K562 (cell line): Measurements from ENCODE around the gene PNPLA7. TPM values are rescaled to one million over a fixed set of nuclear protein-coding genes. Genes with fewer than 3 reads are reported as not detected.

Experiments
- CREBBP ChIP-seq: IDR thresholded peaks from one replicate; pipeline ENCODE4 v1.6.1; 2012; ENCODE audit warnings: low read depth, mild to moderate bottlenecking, control low read depth, inconsistent platforms, low read length
- E4F1 ChIP-seq: fragments of 250-450 bp; sonication (Bioruptor Pico); IDR thresholded peaks from 2 replicates; pipeline ENCODE4 v1.5.0; 2021; ENCODE audit warnings: mild to moderate bottlenecking, borderline replicate concordance
- ETV6 ChIP-seq, 3 experiments: fragments of 150-350 bp in 1 of 3; sonication (generic) in 1 of 3; formaldehyde crosslinking in 1 of 3; IDR thresholded peaks; 2 replicates each; pipeline versions ENCODE4 v1.6.1 to v1.8.0; 2014 to 2022; ENCODE audit warnings: borderline replicate concordance in 2 of 3, low read depth in 2 of 3, antibody characterized with exemption in 1 of 3, low read length in 1 of 3, mild to moderate bottlenecking in 1 of 3, missing genetic modification reagents in 1 of 3
- EWSR1 ChIP-seq: fragments of 450-650 bp; IDR thresholded peaks from 2 replicates; pipeline ENCODE4 v1.6.1; 2018; ENCODE audit warnings: borderline replicate concordance, mild to moderate bottlenecking, low read depth, moderate library complexity; ENCODE audit not compliant: partially characterized antibody
- GABPA ChIP-seq: fragments of 200-800 bp; sonication (Bioruptor generic); conservative IDR thresholded peaks from 2 replicates; pipeline ENCODE4 v1.6.1; 2016; ENCODE audit warnings: low read depth, missing genetic modification characterization, missing compliant biosample characterization
- MECOM ChIP-seq: fragments of 250-450 bp; sonication (Bioruptor Pico); IDR thresholded peaks from 2 replicates; pipeline ENCODE4 v1.8.0; 2022; ENCODE audit warnings: inconsistent platforms
- MYNN ChIP-seq, 2 experiments: sonication (generic); formaldehyde crosslinking in 1 of 2; IDR thresholded peaks; 2 replicates each; pipeline versions ENCODE4 v1.5.0 to v1.6.1; 2016 to 2020; ENCODE audit warnings: antibody characterized with exemption in 1 of 2, missing genetic modification reagents in 1 of 2
- NCOA2 ChIP-seq, 2 experiments: fragments of 450-650 bp; IDR thresholded peaks; 2 replicates each; pipeline ENCODE4 v1.6.1; 2018; ENCODE audit warnings: mild to moderate bottlenecking in 2 of 2, moderate library complexity in 1 of 2; ENCODE audit not compliant: partially characterized antibody in 2 of 2
- NFATC3 ChIP-seq: fragments of 450-650 bp; IDR thresholded peaks from 2 replicates; pipeline ENCODE4 v1.6.1; 2017; ENCODE audit warnings: mild to moderate bottlenecking
- POLR3A ChIP-seq: IDR thresholded peaks from 2 replicates; pipeline ENCODE4 v1.6.1; 2011; ENCODE audit warnings: borderline replicate concordance, mild to moderate bottlenecking, moderate library complexity; ENCODE audit not compliant: insufficient read length, insufficient read depth; ENCODE audit errors: extremely low read depth
- RBBP5 ChIP-seq: fragments of 200-600 bp; sonication (generic); IDR thresholded peaks from 2 replicates; pipeline ENCODE4 v1.6.1; 2012; ENCODE audit warnings: borderline replicate concordance, mild to moderate bottlenecking, low read length, control low read depth, inconsistent platforms; ENCODE audit not compliant: insufficient read depth, poor library complexity, severe bottlenecking
- RUNX1 ChIP-seq: sonication (generic); IDR thresholded peaks from 2 replicates; pipeline ENCODE4 v1.6.1; 2016; ENCODE audit warnings: antibody characterized with exemption, low read depth
- SIX5 ChIP-seq, 2 experiments: IDR thresholded peaks; 2 replicates each; pipeline ENCODE4 v1.6.1; 2011; ENCODE audit warnings: low read length in 2 of 2, borderline replicate concordance in 1 of 2, low read depth in 1 of 2, mild to moderate bottlenecking in 1 of 2, moderate library complexity in 1 of 2; ENCODE audit not compliant: insufficient read depth in 1 of 2
- SMC3 ChIP-seq: conservative IDR thresholded peaks from 2 replicates; pipeline ENCODE4 v1.6.1; 2011; ENCODE audit warnings: low read depth, low read length, improper control_type of control experiment; ENCODE audit not compliant: insufficient read depth
- SOX6 ChIP-seq: fragments of 450-650 bp; IDR thresholded peaks from 2 replicates; pipeline ENCODE4 v1.6.1; 2014; ENCODE audit warnings: mild to moderate bottlenecking
- TCF7L2 ChIP-seq: fragments of 150-350 bp; IDR thresholded peaks from 2 replicates; pipeline ENCODE4 v1.6.1; 2016; ENCODE audit warnings: low read depth, mild to moderate bottlenecking, low read length, moderate library complexity
- THRAP3 ChIP-seq: fragments of 450-650 bp; IDR thresholded peaks from 2 replicates; pipeline ENCODE4 v1.6.1; 2016; ENCODE audit warnings: mild to moderate bottlenecking, inconsistent platforms, borderline replicate concordance
- USF2 ChIP-seq: sonication (generic); formaldehyde crosslinking; IDR thresholded peaks from 2 replicates; pipeline ENCODE4 v1.5.0; 2020; ENCODE audit warnings: missing genetic modification reagents
- ZC3H11A ChIP-seq: IDR thresholded peaks from 2 replicates; pipeline ENCODE4 v1.6.1; 2012; ENCODE audit warnings: low read depth, low read length, improper control_type of control experiment
- ZNF324 ChIP-seq: fragments of 250-450 bp; sonication (Bioruptor Pico); IDR thresholded peaks from 2 replicates; pipeline ENCODE4 v1.4.0; 2020; ENCODE audit warnings: mild to moderate bottlenecking
- polyA plus RNA-seq, 8 experiments: library from polyadenylated mRNA; depleted of rRNA in 4 of 8; stranded (reverse) in 5 of 8; unstranded in 3 of 8; fragments of >200 nt; fragmentation: Nextera tagmentation in 2 of 8; fragmentation: Illumina TruSeq in 1 of 8; extraction: Ambion mirVana in 2 of 8; extraction: Trizol in 1 of 8; gene quantifications; 2 replicates each; pipeline versions ENCODE4 v1.2.1 to v1.2.3, GENCODE V29; 2011 to 2014; ENCODE audit warnings: inconsistent platforms in 1 of 8, missing spikeins in 1 of 8
- total RNA-seq, 7 experiments: library from RNA; depleted of rRNA in 6 of 7; stranded (reverse); fragments of >200 nt in 6 of 7; fragmentation: Illumina TruSeq in 2 of 7; extraction: Trizol in 2 of 7; gene quantifications; 2 replicates each; pipeline versions ENCODE4 v1.2.1 to v1.2.3, GENCODE V29; 2011 to 2021; ENCODE audit warnings: low replicate concordance in 1 of 7
- TF ChIP-seq, protein P1 (sequence below): fragments of 250-450 bp; sonication (Bioruptor Pico); IDR thresholded peaks from 2 replicates; pipeline ENCODE4 v1.5.0; 2020; ENCODE audit warnings: mild to moderate bottlenecking, borderline replicate concordance

The PNPLA7 gene
- total and polyA plus RNA-seq, 9 of the 15 experiments (the other 6 are each of a cell fraction or from before 2014, with no cell fraction given): 0.01 to 0.85 (median 0.19) TPM; not detected in 1

GRCh38 chr9:137590469-137591383 lies 40.5 kb upstream of the PNPLA7 start, which contains the start of gene ZMYND19 (continued):
- TF ChIP-seq ZC3H11A: no peak
- TF ChIP-seq NCOA2 (IDR thresholded peaks at IDR 0.05; ENCODE audit: partially characterized antibody in 2 of 2): no peak
- no peak for TF ChIP-seq E4F1
- no peak for TF ChIP-seq CREBBP
- TF ChIP-seq EWSR1: no peak
- no peak for TF ChIP-seq MYNN (IDR thresholded peaks at IDR 0.05)
- no peak for TF ChIP-seq MYNN (CRISPR knock-in tag; IDR thresholded peaks at IDR 0.05)
- TF ChIP-seq GABPA (tag): no peak
- no peak for TF ChIP-seq THRAP3
- no peak for TF ChIP-seq SOX6
- no peak for TF ChIP-seq RBBP5
- TF ChIP-seq MECOM (CRISPR knock-in tag): no peak
- no peak for TF ChIP-seq SMC3
- no peak for TF ChIP-seq POLR3A
- TF ChIP-seq USF2 (CRISPR knock-in tag): no peak
- no peak for TF ChIP-seq TCF7L2
- no peak for TF ChIP-seq RUNX1
- TF ChIP-seq ETV6 (IDR thresholded peaks at IDR 0.05; ENCODE audit: borderline replicate concordance in 1 of 2, low read depth in 2 of 2, low read length in 1 of 2): no peak
- TF ChIP-seq ETV6 (CRISPR knock-in tag; IDR thresholded peaks at IDR 0.05; ENCODE audit: borderline replicate concordance): no peak
- TF ChIP-seq NFATC3: no peak
- no peak for TF ChIP-seq ZNF324 (CRISPR knock-in tag)
- TF ChIP-seq, protein P1, sequence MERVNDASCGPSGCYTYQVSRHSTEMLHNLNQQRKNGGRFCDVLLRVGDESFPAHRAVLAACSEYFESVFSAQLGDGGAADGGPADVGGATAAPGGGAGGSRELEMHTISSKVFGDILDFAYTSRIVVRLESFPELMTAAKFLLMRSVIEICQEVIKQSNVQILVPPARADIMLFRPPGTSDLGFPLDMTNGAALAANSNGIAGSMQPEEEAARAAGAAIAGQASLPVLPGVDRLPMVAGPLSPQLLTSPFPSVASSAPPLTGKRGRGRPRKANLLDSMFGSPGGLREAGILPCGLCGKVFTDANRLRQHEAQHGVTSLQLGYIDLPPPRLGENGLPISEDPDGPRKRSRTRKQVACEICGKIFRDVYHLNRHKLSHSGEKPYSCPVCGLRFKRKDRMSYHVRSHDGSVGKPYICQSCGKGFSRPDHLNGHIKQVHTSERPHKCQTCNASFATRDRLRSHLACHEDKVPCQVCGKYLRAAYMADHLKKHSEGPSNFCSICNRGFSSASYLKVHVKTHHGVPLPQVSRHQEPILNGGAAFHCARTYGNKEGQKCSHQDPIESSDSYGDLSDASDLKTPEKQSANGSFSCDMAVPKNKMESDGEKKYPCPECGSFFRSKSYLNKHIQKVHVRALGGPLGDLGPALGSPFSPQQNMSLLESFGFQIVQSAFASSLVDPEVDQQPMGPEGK: no peak
- TF ChIP-seq SIX5 (IDR thresholded peaks at IDR 0.05; ENCODE audit: borderline replicate concordance in 1 of 2, insufficient read depth in 1 of 2, low read depth in 1 of 2, low read length in 2 of 2): no peak
